GM19025 (cell line): Measurements from ENCODE around the gene SRGAP3.

Experiments used
- ATAC-seq: cut with Tn5 transposase; IDR thresholded peaks from one replicate; pipeline ENCODE4 v1.9.1; 2021; ENCODE audit warnings: mild to moderate bottlenecking, low read depth, moderate library complexity; ENCODE audit not compliant: unreplicated experiment

Gene SRGAP3

GRCh38 chr3:8997151-8997550 lies 252.3 kb downstream of the SRGAP3 start:
- no peak for ATAC-seq

GRCh38 chr3:8996681-8997121 lies 252.7 kb downstream of the SRGAP3 start:
- ATAC-seq, result no peak

- ATAC-seq, result no peak
Measured at GRCh38 chr3:8996216-8996615, 253.2 kb downstream of the SRGAP3 start.

- no peak for ATAC-seq
Measured at GRCh38 chr3:8994226-8994625, 255.2 kb downstream of the SRGAP3 start.

GRCh38 chr3:8993331-8993730 lies 256.1 kb downstream of the SRGAP3 start:
- no peak for ATAC-seq

- no peak for ATAC-seq
Measured at GRCh38 chr3:8992854-8993253, 256.6 kb downstream of the SRGAP3 start.

GRCh38 chr3:8992199-8992598 lies 257.2 kb downstream of the SRGAP3 start:
- no peak for ATAC-seq

- no peak for ATAC-seq
Measured at GRCh38 chr3:8990266-8991215, 258.9 kb downstream of the SRGAP3 start.

- ATAC-seq, result no peak
Measured at GRCh38 chr3:8988791-8989558, 260.5 kb downstream of the SRGAP3 start.

GRCh38 chr3:8988384-8988655 lies 261.1 kb downstream of the SRGAP3 start:
- no peak for ATAC-seq

- ATAC-seq, result no peak
Measured at GRCh38 chr3:8987645-8988383, 261.6 kb downstream of the SRGAP3 start.

- no peak for ATAC-seq
Measured at GRCh38 chr3:8987226-8987625, 262.2 kb downstream of the SRGAP3 start.

GRCh38 chr3:8986741-8987140 lies 262.7 kb downstream of the SRGAP3 start:
- no peak for ATAC-seq

GRCh38 chr3:8985876-8986275 lies 263.6 kb downstream of the SRGAP3 start:
- no peak for ATAC-seq

- ATAC-seq, result no peak
Measured at GRCh38 chr3:8985411-8985831, 264.0 kb downstream of the SRGAP3 start.

GRCh38 chr3:8984526-8984925 lies 264.9 kb downstream of the SRGAP3 start:
- ATAC-seq, result no peak

GRCh38 chr3:8984081-8984480 lies 265.4 kb downstream of the SRGAP3 start:
- ATAC-seq, result no peak

GRCh38 chr3:8983591-8983990 lies 265.9 kb downstream of the SRGAP3 start:
- ATAC-seq, result no peak

- ATAC-seq, result no peak
Measured at GRCh38 chr3:8983026-8983425, 266.4 kb downstream of the SRGAP3 start.

- ATAC-seq, result no peak
Measured at GRCh38 chr3:8982509-8982908, 266.9 kb downstream of the SRGAP3 start.

GRCh38 chr3:8981700-8982099 lies 267.7 kb downstream of the SRGAP3 start:
- ATAC-seq, result no peak
